Fibroblast of mammary gland (primary cell): ENCODE results near the gene ZNF689.
"Not testable (repeated sequence)": the region's sequence is repeated elsewhere in the genome, so short reads cannot be mapped to it uniquely, and the experiment has no call there.

Experiments used
- DNase-seq: peaks from one replicate; pipeline ENCODE4 v3.0.0-alpha.2; 2010; ENCODE audit warnings: low read depth
- H3K4me3 ChIP-seq: 2 replicates; pipeline ENCODE4 v1.5.1; 2011; ENCODE audit warnings: low read depth, mild to moderate bottlenecking, low read length, moderate library complexity; ENCODE audit not compliant: control insufficient read depth
- TF ChIP-seq, protein P1 (sequence below): conservative IDR thresholded peaks from 2 replicates; pipeline ENCODE4 v1.5.1; 2011; ENCODE audit warnings: low read depth, low read length, inconsistent platforms; ENCODE audit not compliant: control insufficient read depth, insufficient read depth

Gene ZNF689

DNA sequence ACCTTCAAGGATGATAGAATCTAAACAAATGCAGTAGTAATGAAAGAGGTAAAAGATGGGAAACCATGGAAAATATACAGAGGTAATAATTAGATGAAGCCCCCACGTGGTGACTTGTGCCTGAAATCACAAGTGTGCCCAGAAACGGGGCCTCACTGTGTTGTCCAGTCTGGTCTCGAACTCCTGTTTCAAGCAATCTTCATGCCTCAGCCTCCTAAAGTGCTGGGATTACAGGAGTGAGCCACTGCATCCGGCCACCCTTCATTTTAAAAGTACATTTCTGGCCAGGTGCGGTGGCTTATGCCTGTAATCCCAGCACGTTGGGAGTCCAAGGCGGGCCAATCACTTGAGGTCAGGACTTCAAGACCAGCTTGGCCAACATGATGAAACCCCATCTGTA is 26.4 kb upstream of the ZNF689 start:
- TF ChIP-seq, protein P1, sequence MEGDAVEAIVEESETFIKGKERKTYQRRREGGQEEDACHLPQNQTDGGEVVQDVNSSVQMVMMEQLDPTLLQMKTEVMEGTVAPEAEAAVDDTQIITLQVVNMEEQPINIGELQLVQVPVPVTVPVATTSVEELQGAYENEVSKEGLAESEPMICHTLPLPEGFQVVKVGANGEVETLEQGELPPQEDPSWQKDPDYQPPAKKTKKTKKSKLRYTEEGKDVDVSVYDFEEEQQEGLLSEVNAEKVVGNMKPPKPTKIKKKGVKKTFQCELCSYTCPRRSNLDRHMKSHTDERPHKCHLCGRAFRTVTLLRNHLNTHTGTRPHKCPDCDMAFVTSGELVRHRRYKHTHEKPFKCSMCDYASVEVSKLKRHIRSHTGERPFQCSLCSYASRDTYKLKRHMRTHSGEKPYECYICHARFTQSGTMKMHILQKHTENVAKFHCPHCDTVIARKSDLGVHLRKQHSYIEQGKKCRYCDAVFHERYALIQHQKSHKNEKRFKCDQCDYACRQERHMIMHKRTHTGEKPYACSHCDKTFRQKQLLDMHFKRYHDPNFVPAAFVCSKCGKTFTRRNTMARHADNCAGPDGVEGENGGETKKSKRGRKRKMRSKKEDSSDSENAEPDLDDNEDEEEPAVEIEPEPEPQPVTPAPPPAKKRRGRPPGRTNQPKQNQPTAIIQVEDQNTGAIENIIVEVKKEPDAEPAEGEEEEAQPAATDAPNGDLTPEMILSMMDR, result no peak
- DNase-seq, result no peak
- no peak overlapping the region for H3K4me3 ChIP-seq

- TF ChIP-seq, protein P1, result no peak
- H3K4me3 ChIP-seq, result peak overlapping the region; percentile 82
- DNase-seq, result no peak
Observed at GRCh38 chr16:30633526-30633925, 23.3 kb upstream of the ZNF689 start.

DNA sequence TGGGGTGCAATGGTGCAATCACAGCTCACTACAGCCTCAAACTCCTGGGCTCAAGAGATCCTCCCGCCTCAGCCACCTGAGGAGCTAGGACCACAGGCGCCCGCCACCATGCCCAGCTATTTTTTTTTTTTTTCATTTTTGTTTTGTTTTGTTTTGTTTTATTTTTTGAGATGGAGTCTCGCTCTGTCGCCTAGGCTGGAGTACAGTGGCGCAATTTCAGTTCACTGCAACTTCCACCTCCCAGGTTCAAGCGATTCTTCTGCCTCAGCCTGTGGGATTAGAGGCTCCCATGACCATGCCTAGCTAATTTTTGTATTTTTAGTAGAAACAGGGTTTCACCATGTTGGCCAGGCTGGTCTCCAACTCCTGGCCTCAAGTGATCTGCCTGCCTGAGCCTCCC is 22.3 kb upstream of the ZNF689 start:
- DNase-seq, result not testable (repeated sequence)

GRCh38 chr16:30628628-30629540 is 18.7 kb upstream of the ZNF689 start:
- H3K4me3 ChIP-seq, result peak overlapping the region; percentile 34
- DNase-seq, result peak; percentile 79
- TF ChIP-seq, protein P1, result peak; percentile 99

More for the DNA sequence above, 22.3 kb upstream of the ZNF689 start:
- not testable (repeated sequence) for H3K4me3 ChIP-seq

DNA sequence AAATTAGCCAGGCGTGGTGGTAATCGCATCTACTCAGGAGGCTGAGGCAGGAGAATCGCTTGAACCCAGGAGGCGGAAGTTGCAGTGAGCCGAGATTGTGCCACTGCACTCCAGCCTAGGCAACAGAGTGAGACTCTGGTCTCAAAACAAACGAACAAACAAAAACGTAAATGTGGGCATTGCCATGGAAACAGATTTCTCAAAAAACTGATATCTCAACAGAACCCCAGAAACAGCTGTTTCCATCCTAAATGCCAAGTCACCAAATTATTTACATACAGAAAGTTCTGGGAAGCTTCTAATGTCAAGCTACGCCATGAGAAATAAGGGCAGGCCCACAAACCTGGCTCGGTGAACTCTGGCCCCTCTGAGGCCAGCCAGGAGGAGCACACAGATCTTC is 16.0 kb upstream of the ZNF689 start:
- DNase-seq, result no peak
- TF ChIP-seq, protein P1, result no peak
- H3K4me3 ChIP-seq, result no peak overlapping the region

DNA sequence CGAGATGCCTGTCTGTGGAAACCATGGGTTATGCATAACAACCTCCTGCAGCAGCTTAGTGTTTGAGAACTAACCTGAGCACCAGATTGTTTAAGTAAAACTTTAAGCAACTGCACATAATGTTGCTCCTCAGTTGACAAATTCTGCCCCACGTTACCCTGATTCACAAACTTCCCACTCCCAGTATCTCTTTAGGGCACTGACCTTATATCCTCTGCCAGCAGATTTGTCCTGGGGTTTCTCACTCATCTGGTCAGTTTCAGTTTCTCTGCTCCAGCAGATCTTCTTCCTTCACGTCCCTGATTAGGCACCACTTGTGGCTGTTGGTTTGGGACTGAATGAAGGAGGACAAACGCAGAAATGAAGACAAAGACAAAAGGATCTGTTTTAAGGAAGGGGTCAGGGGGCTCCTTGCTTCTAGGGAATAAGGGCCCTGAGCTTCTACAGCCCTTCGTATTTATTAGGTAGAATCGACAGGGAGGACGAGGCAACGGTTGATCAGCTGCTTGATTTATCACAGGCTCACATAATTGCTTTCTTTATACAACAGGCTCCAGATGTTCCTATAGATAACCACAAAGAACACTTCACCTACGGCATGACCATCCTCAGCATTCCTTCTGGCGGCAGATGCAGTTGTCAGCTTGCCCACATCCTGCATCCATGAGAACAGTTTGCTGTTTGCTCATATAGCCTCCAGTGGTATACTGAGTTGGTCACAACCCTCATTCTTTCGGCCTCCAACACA is 13.5 kb upstream of the ZNF689 start:
- DNase-seq, result peak; percentile 43
- H3K4me3 ChIP-seq, result no peak overlapping the region
- TF ChIP-seq, protein P1, result no peak

GRCh38 chr16:30622455-30623032 is 12.4 kb upstream of the ZNF689 start:
- TF ChIP-seq, protein P1, result no peak
- DNase-seq, result no peak
- H3K4me3 ChIP-seq, result no peak overlapping the region
